Suprapubic skin (tissue), 4 donors: ENCODE results near the gene ATG4D. TPM values are rescaled to one million over a fixed set of nuclear protein-coding genes. Genes with fewer than 3 reads are reported as not detected.
A peak's percentile ranks its signal among the peaks of the same experiment; 100 is the strongest.

Source experiments
- DNase-seq, 2 donors: peaks; one replicate each; pipeline ENCODE4 v3.0.0-alpha.2; 2019; ENCODE audit warnings: low spot score in 2 of 2
- H3K27ac ChIP-seq: fragments of 200-600 bp; sonication (generic); one replicate; pipeline ENCODE4 v1.5.1; 2019
- H3K27me3 ChIP-seq: fragments of 200-600 bp; sonication (generic); one replicate; pipeline ENCODE4 v1.5.1; 2019
- H3K36me3 ChIP-seq: fragments of 200-600 bp; sonication (generic); one replicate; pipeline ENCODE4 v1.5.1; 2019
- H3K4me1 ChIP-seq: fragments of 200-600 bp; sonication (generic); one replicate; pipeline ENCODE4 v1.5.1; 2019
- H3K4me3 ChIP-seq: fragments of 200-600 bp; sonication (generic); one replicate; pipeline ENCODE4 v1.5.1; 2019; ENCODE audit warnings: mild to moderate bottlenecking
- H3K9me3 ChIP-seq: fragments of 200-600 bp; sonication (generic); one replicate; pipeline ENCODE4 v1.5.1; 2019
- CTCF ChIP-seq, 2 donors: fragments of 200-600 bp in 1 of 2; fragments of 450-650 bp in 1 of 2; sonication (generic) in 1 of 2; IDR thresholded peaks; one replicate each; pipeline ENCODE4 v1.5.1; 2016 to 2019; ENCODE audit warnings: antibody characterized with exemption in 2 of 2, mild to moderate bottlenecking in 1 of 2, moderate library complexity in 1 of 2
- EP300 ChIP-seq: sonication (generic); formaldehyde crosslinking; IDR thresholded peaks from one replicate; pipeline ENCODE4 v1.6.1; 2017; ENCODE audit warnings: antibody characterized with exemption
- POLR2A ChIP-seq, 2 donors: fragments of 450-650 bp; IDR thresholded peaks; one replicate each; pipeline ENCODE4 v1.6.1; 2017; ENCODE audit warnings: antibody characterized with exemption in 2 of 2, mild to moderate bottlenecking in 2 of 2, moderate library complexity in 2 of 2
- POLR2AphosphoS5 ChIP-seq, 3 donors: sonication (generic); formaldehyde crosslinking; IDR thresholded peaks; one replicate each; pipeline ENCODE4 v1.6.1; 2017; ENCODE audit warnings: antibody characterized with exemption in 3 of 3
- WGBS: methylation state at CpG from one replicate; pipeline ENCODE4 v1.1.5; 2018; 5-methylcytosine and 5-hydroxymethylcytosine counted together
- total RNA-seq, 4 donors: library from RNA; depleted of rRNA; stranded (reverse); fragments of >200 nt; gene quantifications; one replicate each; pipeline ENCODE4 v1.1.0, GENCODE V29; 2016

The ATG4D gene
- total RNA-seq, 4 donors from 2014 or later, result 52.2 to 80.8 (median 63.6) TPM

GRCh38 chr19:10583036-10583776 lies 39.5 kb downstream of the ATG4D start:
- DNase-seq, result no peak
- TF ChIP-seq POLR2A (IDR thresholded peaks at IDR 0.05), result no peak
- peaks cover 7% of the 10 kb centered on the region for H3K4me1 ChIP-seq
- no peaks in the 10 kb centered on the region for H3K9me3 ChIP-seq
- WGBS, result 86% methylated on average over 9 of the region's 9 CpGs
- H3K27me3 ChIP-seq, result peaks cover 7% of the 10 kb centered on the region
- no peak overlapping the region for H3K4me3 ChIP-seq
- no peak overlapping the region for H3K27ac ChIP-seq
- peaks cover 3% of the 10 kb centered on the region for H3K36me3 ChIP-seq

- peaks cover 1% of the 10 kb centered on the region for H3K36me3 ChIP-seq
- WGBS, result 78% methylated on average over 6 of the region's 6 CpGs
- peaks cover 3% of the 10 kb centered on the region for H3K4me1 ChIP-seq
- peaks cover 7% of the 10 kb centered on the region for H3K27me3 ChIP-seq
- no peak overlapping the region for H3K27ac ChIP-seq
- TF ChIP-seq CTCF (IDR thresholded peaks at IDR 0.05) (no peak), EP300 (no peak), POLR2AphosphoS5 (IDR thresholded peaks at IDR 0.05) (no peak), POLR2A (IDR thresholded peaks at IDR 0.05) (no peak)
- no peaks in the 10 kb centered on the region for H3K9me3 ChIP-seq
- peak overlapping the region; percentile 53 for H3K4me3 ChIP-seq
- DNase-seq, result no peak
Measured at GRCh38 chr19:10586396-10586795, 42.7 kb downstream of the ATG4D start.

- Histone ChIP-seq H3K4me1 (peaks cover 2% of the 10 kb centered on the region), H3K9me3 (no peaks in the 10 kb centered on the region), H3K27me3 (peaks cover 7% of the 10 kb centered on the region), H3K4me3 (peak within 1 kb of the TSS; percentile 53), H3K36me3 (no peaks in the 10 kb centered on the region), H3K27ac (peak within 1 kb of the TSS; percentile 41)
- TF ChIP-seq CTCF (IDR thresholded peaks at IDR 0.05) (no peak), POLR2A (IDR thresholded peaks at IDR 0.05) (no peak), POLR2AphosphoS5 (IDR thresholded peaks at IDR 0.05) (no peak), EP300 (no peak)
- WGBS, result 15% methylated on average over 35 of the region's 35 CpGs
- DNase-seq, result no peak
Measured at GRCh38 chr19:10587022-10587838, 43.5 kb downstream of the ATG4D start, which contains the start of gene AP1M2. AP1M2 (minus strand) TSS chr19:10587312; CDS start chr19:10587231, 81 bp downstream.

- no peak for DNase-seq
- TF ChIP-seq CTCF (IDR thresholded peaks at IDR 0.05), result no peak
- TF ChIP-seq POLR2AphosphoS5 (IDR thresholded peaks at IDR 0.05), result no peak
- TF ChIP-seq EP300, result no peak
- no peak for TF ChIP-seq POLR2A (IDR thresholded peaks at IDR 0.05)
- WGBS, result 87% methylated on average over 2 of the region's 2 CpGs
Measured at GRCh38 chr19:10587839-10588150, 44.1 kb downstream of the ATG4D start.

GRCh38 chr19:10593148-10593547 lies 49.4 kb downstream of the ATG4D start:
- Histone ChIP-seq H3K4me1 (peaks cover 18% of the 10 kb centered on the region), H3K27ac (no peak overlapping the region), H3K4me3 (no peak overlapping the region), H3K36me3 (no peaks in the 10 kb centered on the region), H3K27me3 (no peaks in the 10 kb centered on the region), H3K9me3 (no peaks in the 10 kb centered on the region)
- TF ChIP-seq POLR2AphosphoS5 (IDR thresholded peaks at IDR 0.05), result no peak
- TF ChIP-seq POLR2A (IDR thresholded peaks at IDR 0.05), result no peak
- TF ChIP-seq CTCF (IDR thresholded peaks at IDR 0.05), result no peak
- no peak for TF ChIP-seq EP300
- WGBS, result 81% methylated on average over 7 of the region's 7 CpGs
- no peak for DNase-seq

More at GRCh38 chr19:10587839-10588150, 44.1 kb downstream of the ATG4D start:
- peaks cover 7% of the 10 kb centered on the region for H3K27me3 ChIP-seq
- no peaks in the 10 kb centered on the region for H3K36me3 ChIP-seq
- no peak overlapping the region for H3K27ac ChIP-seq
- H3K4me3 ChIP-seq, result no peak overlapping the region
- H3K9me3 ChIP-seq, result no peaks in the 10 kb centered on the region
- peaks cover 2% of the 10 kb centered on the region for H3K4me1 ChIP-seq
